Activated CD4-positive, alpha-beta T cell treated with anti-CD3 and anti-CD28 coated beads, Interleukin-2, amount 50 U/mL, for 48 hours (primary cell): ENCODE data around the gene CPA5.

Source experiments
- DNase-seq, 2 experiments: peaks; one replicate each; pipeline ENCODE4 v3.0.0-alpha.2; 2020

The CPA5 gene

DNA sequence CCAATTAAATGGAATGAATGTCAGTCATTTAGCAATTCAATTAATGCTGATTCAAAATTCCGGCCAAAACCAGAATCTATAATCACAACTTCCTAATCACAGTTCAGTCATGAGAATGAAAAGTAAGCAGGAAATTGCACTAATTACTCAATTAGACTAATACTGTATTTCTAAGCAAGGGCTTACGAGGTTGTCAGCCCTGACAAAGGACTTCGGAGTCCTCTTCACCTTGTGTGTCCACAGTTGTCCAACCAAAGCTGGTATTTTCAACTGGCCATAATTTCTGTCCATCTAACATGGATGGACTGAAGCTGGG is 53.1 kb downstream of the CPA5 start:
- no peak for DNase-seq

DNA sequence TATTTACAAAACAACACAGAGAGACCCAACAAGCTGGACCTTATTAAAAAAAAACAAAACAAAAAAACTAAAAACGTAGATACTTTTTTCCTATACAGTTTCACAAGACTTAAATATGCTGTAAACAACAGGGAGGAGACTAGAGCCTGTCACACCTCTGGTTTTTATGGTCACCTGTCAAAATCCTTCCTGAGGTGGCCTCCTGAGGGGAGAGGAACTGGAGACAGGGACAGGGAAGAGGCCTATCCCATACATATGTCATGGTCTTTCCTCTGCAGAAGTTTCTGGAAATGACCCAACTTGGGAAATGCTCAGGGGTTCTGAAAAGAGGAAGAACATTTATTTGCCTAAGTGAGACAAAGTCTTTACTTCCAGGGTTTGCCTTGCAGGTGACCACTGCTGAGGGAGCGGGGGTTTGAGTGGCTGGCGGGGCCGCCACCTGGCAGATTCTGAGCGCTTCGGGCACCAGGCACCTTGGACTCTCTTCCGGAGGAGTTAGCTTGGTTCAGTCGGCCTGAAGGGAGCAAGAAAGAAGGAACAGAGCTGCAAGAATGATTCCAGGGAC is 54.0 kb downstream of the CPA5 start:
- DNase-seq = no peak

DNA sequence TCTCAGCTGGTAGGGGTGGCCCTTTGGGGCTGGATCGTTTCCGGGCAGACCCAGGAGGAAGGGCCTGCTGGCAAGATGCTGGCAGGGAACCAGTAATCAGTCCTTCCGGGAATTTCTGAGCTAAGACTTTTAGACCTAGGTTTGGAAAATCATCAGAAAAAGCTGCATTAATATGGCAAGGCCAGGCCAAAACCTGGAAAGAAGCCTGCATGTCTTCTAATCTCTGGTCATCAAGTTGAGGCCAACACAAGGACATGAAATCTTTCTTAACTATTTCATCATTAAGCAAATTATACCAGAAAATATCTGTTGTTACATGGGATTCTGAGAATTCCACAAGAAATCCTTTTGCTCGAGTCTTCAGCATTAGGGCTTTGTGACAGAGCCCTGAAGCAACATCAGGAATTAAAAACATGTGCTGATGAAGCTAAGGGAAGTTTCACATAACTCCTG is 55.5 kb downstream of the CPA5 start:
- DNase-seq = no peak

DNA sequence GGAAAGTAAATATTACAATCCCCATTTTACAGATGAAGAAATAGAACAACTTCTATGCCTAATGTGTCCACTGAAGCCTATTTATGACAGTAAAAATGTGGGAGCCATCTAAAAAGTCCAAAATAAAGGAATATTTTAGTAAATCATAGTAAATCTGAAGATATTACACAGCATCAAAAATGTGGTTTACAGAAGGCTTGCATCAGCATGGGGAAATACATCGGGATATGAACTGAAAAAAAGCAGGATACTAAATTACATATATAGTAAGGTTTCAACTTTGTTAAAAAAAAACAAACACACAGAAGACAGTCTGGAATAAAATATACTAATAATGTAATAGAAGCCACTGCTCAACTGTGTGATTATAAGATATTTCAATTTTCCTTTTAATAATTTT is 56.5 kb downstream of the CPA5 start:
- no peak for DNase-seq

DNA sequence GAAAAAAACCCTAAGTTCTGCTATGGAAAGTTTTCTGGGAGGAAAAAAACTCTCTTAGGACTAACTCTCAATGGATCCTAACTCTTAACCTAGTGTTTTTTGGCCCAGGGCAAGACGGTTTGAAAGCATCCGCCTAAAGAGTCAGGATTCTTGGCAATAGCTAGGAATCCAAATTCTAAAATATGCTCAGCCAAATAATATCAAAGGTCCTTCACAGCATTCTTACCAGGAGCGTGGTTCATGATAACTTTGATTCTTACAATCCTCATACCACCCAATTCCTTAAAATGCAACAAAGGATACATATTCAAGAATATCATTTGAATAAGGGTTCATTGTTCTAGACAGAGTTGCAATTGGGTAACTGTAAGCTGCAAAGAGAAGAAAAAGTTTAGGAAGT is 57.0 kb downstream of the CPA5 start:
- DNase-seq = no peak

DNA sequence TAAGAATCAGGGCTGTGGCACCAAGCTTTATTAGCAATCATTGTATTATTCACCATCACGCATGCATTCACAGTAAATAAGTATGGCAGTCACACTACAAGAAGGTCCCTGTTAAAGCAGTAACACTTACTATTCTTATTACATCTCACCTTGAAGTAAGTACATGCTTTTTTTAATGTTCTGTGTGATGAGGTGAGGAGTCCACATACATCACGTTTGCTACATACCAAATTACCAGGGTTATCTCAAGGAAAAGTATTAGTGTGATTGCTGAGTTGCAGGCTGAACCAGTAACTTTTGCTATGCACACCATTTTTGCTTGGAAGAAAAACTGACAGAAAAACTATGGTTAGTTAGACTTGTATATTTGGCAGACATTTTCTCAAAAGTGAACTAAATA is 60.4 kb downstream of the CPA5 start:
- no peak for DNase-seq

GRCh38 chr7:130409067-130409711 is 64.6 kb downstream of the CPA5 start:
- DNase-seq = no peak

DNA sequence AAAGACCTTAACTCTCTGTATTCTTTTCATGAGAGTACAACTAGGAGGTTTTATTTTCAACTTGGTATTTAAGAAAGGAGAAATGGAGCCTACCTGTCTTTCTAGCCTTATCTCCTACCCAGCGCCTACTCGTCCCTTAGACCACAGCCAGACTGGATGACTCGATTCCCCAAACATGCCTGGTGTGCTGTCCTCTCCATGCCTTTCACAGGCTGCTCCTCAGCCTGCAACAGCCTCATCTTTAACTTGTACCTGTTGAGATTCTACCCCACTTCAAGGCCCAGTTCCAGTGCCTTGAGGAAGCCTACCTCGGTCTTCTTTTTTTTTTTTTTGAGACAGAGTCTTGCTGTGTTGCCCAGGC is 65.1 kb downstream of the CPA5 start:
- no peak for DNase-seq

GRCh38 chr7:130410868-130411541 is 66.4 kb downstream of the CPA5 start:
- no peak for DNase-seq

DNA sequence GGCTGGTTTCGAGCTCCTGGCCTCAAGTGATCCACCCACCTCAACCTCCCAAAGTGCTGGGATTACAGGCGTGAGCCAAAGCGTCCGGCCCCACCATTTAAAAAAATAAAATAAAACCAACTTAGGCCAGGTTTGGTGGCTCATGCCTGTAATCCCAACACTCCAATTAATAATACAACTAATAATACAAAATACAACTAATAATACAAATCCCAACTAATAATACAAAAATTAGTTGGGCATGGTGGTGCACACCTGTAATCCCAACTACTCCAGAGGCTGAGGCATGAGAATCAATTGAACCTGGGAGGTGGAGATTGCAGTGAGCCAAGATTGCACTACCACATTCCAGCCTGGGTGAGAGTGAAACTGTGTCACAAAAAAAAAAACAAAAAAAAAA is 68.6 kb downstream of the CPA5 start:
- DNase-seq = no peak

GRCh38 chr7:130415006-130415405 is 70.4 kb downstream of the CPA5 start:
- DNase-seq = no peak

DNA sequence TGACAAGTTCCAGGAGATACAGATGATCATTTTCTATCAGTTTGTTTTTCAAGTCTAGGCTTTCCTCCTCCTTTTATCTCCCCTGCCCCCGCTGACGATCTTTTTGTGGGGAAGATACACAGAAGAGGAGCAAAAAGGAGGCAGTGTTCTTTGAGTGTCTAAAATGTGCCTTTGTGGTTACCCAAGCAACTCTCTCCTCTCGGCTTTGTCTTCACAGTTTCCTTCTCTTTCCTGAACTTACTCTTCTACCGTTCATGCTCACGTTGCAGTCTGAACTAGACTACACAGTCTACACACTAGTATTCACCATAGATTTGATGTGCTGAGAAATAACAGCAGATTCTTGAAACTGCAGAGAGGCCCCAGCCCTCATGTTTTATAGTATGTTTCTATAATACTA is 72.6 kb downstream of the CPA5 start:
- peak in 1 of 2 experiments; percentile 28 for DNase-seq

DNA sequence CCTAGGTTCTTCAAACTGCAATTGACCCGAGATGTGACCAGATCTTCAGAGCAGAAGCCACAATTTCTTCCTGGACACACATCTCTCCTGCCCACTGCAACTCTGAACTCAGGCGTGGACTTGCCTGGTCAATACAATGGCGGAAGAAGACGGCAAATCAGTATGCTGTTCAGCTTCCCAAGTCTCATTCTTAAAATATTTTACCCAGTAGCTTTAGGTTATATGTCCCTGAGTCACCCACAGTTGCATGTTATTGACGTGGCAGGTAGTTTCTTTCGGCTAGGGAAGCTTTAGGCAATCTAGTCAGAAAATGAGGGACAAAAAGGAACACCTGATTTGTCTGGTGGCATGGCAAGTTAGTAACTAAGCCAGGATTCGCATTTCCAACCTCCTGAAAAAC is 73.7 kb downstream of the CPA5 start:
- DNase-seq = no peak
